ENCODE data around the gene MAPK8IP1.

The MAPK8IP1 gene

DNA sequence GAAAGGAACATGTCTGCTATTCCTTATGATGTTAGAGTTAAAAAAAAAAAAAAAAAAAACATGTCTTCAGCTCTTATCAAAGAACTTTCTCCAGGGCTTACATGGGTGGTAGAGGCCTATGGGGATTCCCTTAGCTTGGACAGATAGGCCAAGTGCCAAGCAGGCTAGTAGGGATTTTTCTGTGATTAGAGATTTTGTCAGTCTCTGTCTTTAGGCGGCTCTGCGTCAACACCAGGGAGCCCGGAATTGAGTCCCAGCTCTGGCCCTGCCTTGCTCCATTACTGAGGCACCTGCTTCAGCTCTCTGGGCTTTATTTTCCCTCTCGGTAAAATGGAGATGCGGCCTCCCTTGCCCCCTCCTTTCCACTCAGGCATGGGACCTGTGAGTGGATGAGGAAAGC lies 25.1 kb upstream of the MAPK8IP1 start:
- no peak for DNase-seq

GRCh38 chr11:45860764-45861510 lies 24.5 kb upstream of the MAPK8IP1 start:
- DNase-seq, result no peak

DNA sequence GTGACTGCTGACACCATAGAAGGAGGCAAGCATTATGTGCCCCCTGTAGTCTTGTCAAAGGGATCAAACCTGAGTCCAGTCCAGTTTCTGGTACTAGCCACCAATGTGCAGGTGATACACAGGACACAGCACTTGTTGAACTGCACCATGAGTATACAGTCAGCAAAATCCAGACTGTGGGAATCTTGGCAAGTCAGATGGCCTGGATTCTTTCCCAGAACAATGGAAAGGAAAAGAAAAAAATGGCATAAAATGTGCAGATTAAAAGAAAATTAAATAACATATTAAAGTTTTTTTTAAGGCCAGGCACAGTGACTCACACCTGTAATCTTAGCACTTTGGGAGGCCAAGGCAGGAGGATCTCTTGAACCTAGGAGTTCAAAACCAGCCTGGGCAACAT lies 21.4 kb upstream of the MAPK8IP1 start:
- no peak for DNase-seq

- DNase-seq, result no peak
Measured at GRCh38 chr11:45869551-45869950, 15.9 kb upstream of the MAPK8IP1 start.

- no peak for DNase-seq
Measured at GRCh38 chr11:45870706-45871105, 14.7 kb upstream of the MAPK8IP1 start.

- no peak for DNase-seq
Measured at GRCh38 chr11:45871638-45872037, 13.8 kb upstream of the MAPK8IP1 start.

DNA sequence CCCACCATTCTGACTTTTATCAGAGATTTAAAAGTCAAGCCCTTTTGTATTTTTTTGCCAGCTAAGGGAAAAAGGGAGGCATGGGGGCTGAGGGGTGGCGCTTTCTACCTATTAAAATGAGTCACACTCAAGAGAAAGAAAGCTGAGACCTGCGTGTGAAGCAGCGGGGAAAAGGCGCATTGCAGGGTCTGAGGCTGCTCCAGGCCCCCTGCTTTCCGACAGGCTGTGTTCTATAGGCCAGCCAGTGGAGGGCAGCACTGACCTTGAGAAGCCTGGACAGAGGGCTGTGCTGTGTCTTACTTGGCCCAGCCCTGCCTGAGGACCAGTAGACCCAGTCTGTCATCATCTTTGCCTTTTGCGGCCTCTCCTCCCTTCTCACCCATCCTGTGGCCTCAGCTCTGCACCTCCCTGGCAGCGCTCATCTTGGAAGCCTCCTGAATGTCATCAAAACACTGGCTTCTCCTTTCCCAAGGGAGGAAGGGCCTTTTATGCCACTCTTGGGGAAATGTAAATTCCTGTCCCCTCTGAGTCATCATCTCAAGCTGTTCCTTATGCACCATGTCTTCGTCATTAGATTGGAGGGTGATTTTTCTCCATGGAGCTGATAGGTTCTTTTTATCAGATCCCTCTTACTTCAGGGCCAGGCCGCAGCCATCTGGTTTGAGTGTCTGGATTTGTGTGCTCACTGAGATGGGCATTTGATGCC lies 12.6 kb upstream of the MAPK8IP1 start:
- DNase-seq, result peak; percentile 44

DNA sequence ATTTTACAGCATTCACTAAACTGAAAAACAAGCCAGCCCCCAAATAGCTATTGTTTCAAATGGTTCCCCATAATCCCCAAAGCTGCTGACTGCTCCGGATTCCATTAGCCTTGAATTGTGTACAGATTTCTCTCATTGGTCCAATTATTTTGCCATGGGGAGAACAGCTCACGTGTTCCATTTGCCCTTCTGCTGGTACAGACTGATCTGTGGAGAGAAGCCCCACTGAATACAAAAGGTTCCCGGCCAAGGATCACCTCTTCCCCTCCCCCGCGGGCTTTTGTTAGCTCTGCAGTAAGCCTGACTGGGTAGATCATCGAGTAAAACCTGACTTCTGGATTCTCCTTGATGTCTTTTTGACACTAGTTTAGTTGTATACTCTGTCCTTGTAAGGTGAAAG lies 9.1 kb upstream of the MAPK8IP1 start:
- no peak for DNase-seq

GRCh38 chr11:45877221-45877620 lies 8.2 kb upstream of the MAPK8IP1 start:
- no peak for DNase-seq

- DNase-seq, result no peak
Measured at GRCh38 chr11:45877845-45878244, 7.6 kb upstream of the MAPK8IP1 start.

- DNase-seq, result no peak
Measured at GRCh38 chr11:45879803-45880686, 5.4 kb upstream of the MAPK8IP1 start.

DNA sequence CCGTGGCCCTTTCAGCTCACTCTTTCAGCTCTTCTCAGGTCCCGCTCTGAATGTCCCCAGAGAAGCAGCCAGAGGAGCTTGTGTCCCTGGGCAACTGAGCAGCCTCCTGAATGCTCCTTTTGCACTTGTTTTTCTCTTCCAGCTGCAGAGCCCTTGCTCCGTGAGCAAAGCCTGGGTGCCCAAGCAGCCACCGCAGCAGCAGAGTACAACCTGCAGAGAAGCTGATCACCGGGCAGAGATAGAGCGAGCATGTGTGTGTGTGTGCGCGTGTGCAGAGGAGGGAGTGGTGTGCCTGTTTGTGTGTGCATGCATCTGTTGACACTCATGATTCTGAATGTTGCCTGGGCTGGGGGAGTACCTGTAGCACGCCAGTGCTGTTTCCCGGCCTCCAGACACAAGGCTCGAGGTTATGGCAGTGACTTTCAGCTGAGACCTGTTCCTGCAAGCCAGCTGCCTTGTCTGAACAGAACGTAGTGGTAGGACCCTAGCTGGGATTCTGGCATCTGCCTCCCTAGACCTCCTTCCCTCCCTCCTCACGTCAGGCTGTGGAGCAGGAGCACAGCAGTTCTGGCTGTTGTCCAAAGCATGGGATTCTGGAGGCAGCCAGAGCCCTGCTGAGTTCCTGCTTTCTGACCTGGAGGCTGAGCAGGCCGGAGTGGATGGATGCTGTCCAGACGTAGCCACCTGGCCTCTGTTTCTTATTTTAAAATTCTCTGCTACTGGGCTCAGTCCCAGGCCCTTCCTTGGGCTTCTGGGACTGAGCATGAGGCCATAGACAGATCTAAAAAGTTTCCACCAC lies 4.5 kb upstream of the MAPK8IP1 start:
- peak; percentile 90 for DNase-seq

DNA sequence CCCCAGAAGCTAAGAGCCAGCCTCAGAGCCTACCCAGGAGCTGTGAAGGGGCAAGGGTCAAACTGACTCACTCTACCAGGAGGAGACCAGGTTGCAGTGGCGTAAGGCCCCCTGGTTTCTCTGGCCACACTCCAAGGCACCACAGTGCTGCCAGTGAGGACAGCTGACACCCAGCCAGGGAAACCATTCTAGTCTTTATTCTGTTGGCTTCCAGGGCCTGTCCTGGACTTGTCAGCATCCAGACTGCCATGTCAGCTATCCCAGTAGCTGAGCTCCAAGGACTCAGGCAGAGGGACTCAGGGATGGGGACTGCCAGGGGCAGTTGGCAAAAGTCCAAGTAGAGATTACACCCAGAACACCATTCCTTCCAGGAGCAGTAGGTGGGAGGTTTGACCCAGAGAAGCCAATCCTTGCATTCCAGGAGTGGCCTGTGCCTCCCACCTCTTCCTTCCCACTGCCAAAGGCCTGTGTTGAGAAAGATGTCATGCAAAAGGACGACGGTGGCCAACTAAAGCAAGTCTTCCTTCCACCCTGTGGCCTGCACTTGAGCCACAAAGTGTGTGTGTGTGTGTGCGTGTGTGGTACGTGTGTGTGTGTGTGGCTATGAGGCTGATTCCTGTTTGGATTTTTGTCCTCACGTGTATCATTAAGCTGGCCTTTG lies 3.6 kb upstream of the MAPK8IP1 start:
- peak; percentile 67 for DNase-seq

DNA sequence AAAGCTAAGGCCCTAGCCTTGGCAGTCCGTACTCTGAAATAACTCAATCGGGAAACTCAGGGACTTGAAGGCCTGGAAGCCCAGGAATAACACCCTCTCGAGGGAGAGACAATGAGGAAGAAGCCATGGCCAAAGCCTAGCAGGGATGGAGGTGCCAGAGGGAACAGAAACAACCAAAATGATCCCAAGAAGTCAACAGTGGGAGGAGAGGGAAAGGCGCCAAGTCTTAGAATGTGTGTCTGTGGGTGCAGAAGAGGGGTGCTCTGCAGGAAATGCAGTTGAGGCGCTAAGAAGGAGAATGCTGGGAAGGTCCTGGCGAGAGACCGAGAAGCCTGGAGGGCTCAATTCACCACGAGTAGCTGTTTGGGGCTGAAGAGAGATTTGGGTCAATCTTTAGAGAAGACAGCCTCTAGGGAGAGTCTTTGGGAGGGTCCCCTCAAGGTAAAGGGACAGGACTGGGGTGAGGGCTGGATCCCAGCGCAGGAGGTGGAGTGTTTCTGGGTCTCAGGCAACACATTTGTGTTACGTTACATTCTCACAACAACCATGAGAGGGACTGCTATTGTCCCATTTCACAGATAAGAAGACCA lies 760 bp upstream of the MAPK8IP1 start:
- DNase-seq, result no peak

GRCh38 chr11:45885921-45886721 lies 670 bp downstream of the MAPK8IP1 start:
- no peak for DNase-seq

DNA sequence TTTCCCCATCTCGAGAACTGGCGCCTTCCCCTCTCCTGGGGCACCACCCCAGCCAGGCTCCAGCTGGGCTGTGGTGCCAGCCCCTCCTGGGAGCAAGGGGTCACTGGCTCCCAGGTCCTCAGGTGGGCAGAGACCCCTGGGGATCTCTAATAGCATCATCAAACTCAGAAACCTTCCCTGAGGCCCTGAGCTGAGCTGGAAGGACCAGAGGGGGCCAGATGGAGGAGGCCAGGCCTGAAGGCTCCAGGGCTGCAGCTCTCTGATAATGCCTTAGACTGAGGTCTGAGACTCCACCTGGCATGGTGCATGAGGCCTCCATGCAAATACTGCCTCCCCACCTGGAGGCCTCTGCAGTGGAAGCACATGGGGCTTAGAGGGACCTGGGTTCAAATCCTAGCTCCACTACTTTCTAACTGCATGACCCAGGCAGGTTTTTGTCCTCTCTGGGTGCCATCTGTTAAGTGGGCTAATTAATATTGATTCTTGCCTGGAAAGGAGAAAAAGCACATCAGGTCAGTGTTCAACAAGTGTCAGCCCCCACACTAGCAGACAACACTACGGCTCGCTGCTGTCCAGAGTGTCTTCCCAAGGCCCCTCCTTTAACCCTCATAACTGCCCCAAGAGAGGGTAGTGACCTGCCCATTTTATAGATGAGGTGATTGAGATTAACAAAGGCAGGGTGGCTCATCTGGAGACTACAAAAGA lies 1.5 kb downstream of the MAPK8IP1 start:
- DNase-seq, result no peak

GRCh38 chr11:45887587-45887986 lies 2.1 kb downstream of the MAPK8IP1 start:
- DNase-seq, result no peak

GRCh38 chr11:45889555-45889954 lies 4.1 kb downstream of the MAPK8IP1 start:
- DNase-seq, result no peak

- DNase-seq, result no peak
Measured at GRCh38 chr11:45889966-45890365, 4.5 kb downstream of the MAPK8IP1 start.

GRCh38 chr11:45890886-45891550 lies 5.6 kb downstream of the MAPK8IP1 start:
- no peak for DNase-seq
